K562 (cell line): ENCODE data around the gene RNF217. TPM values are rescaled to one million over a fixed set of nuclear protein-coding genes. Genes with fewer than 3 reads are reported as not detected.

Experiments used
- ATF6 ChIP-seq: sonication (generic); formaldehyde crosslinking; IDR thresholded peaks from 2 replicates; pipeline ENCODE4 v1.4.0; 2020; ENCODE audit warnings: mild to moderate bottlenecking, missing genetic modification reagents
- CHAMP1 ChIP-seq: fragments of 450-650 bp; IDR thresholded peaks from 2 replicates; pipeline ENCODE4 v1.6.1; 2016; ENCODE audit warnings: mild to moderate bottlenecking
- DACH1 ChIP-seq: fragments of 450-650 bp; IDR thresholded peaks from 2 replicates; pipeline ENCODE4 v1.6.1; 2018; ENCODE audit not compliant: partially characterized antibody
- GATA2 ChIP-seq: sonication (generic); formaldehyde crosslinking; IDR thresholded peaks from 2 replicates; pipeline ENCODE4 v1.4.0; 2020; ENCODE audit warnings: mild to moderate bottlenecking, missing genetic modification reagents
- HMBOX1 ChIP-seq: sonication (generic); IDR thresholded peaks from 2 replicates; pipeline ENCODE4 v1.6.1; 2016
- MAFF ChIP-seq: IDR thresholded peaks from 2 replicates; pipeline ENCODE4 v1.6.1; 2012; ENCODE audit warnings: low read length, improper control_type of control experiment
- MNT ChIP-seq, 2 experiments: fragments of 450-650 bp; conservative IDR thresholded peaks; 2 replicates each; pipeline ENCODE4 v1.6.1; 2017; ENCODE audit warnings: mild to moderate bottlenecking in 2 of 2, moderate library complexity in 2 of 2
- MTA1 ChIP-seq: fragments of 450-650 bp; IDR thresholded peaks from 2 replicates; pipeline ENCODE4 v1.6.1; 2017; ENCODE audit warnings: borderline replicate concordance
- PHB2 ChIP-seq: fragments of 450-650 bp; IDR thresholded peaks from 2 replicates; pipeline ENCODE4 v1.6.1; 2017; ENCODE audit warnings: low read depth
- POLR2AphosphoS5 ChIP-seq: IDR thresholded peaks from 2 replicates; pipeline ENCODE4 v1.6.1; 2011; ENCODE audit warnings: mild to moderate bottlenecking, low read depth, low read length, moderate library complexity; ENCODE audit not compliant: control insufficient read depth, insufficient read depth
- RAD21 ChIP-seq, 2 experiments: fragments of 250-450 bp in 1 of 2; fragments of 450-650 bp in 1 of 2; sonication (Bioruptor Pico) in 1 of 2; formaldehyde crosslinking in 1 of 2; IDR thresholded peaks in 1 of 2; conservative IDR thresholded peaks in 1 of 2; 2 replicates each; pipeline versions ENCODE4 v1.4.0 to v1.8.0; 2020 to 2022; ENCODE audit warnings: mild to moderate bottlenecking in 2 of 2, moderate library complexity in 1 of 2
- RAD51 ChIP-seq: fragments of 450-650 bp; IDR thresholded peaks from 2 replicates; pipeline ENCODE4 v1.7.1; 2016; ENCODE audit warnings: low read depth, mild to moderate bottlenecking, borderline replicate concordance
- SMARCB1 ChIP-seq: IDR thresholded peaks from 2 replicates; pipeline ENCODE4 v1.6.1; 2011; ENCODE audit warnings: improper control_type of control experiment, low read depth; ENCODE audit not compliant: insufficient read length
- TRIM25 ChIP-seq: fragments of 450-650 bp; IDR thresholded peaks from 2 replicates; pipeline ENCODE4 v1.7.0; 2016; ENCODE audit warnings: borderline replicate concordance
- U2AF2 ChIP-seq: fragments of 200-400 bp; formaldehyde crosslinking; optimal IDR thresholded peaks from 2 replicates; pipeline ENCODE3; 2017; ENCODE audit warnings: low read depth, mild to moderate bottlenecking, low read length
- ZBTB2 ChIP-seq: fragments of 450-650 bp; IDR thresholded peaks from 2 replicates; pipeline ENCODE4 v1.6.1; 2016; ENCODE audit warnings: antibody characterized with exemption
- ZKSCAN8 ChIP-seq: fragments of 200-800 bp; sonication (Bioruptor generic); IDR thresholded peaks from 2 replicates; pipeline ENCODE4 v1.6.1; 2016; ENCODE audit warnings: missing genetic modification characterization, missing compliant biosample characterization
- polyA plus RNA-seq, 8 experiments: library from polyadenylated mRNA; depleted of rRNA in 4 of 8; stranded (reverse) in 5 of 8; unstranded in 3 of 8; fragments of >200 nt; fragmentation: Nextera tagmentation in 2 of 8; fragmentation: Illumina TruSeq in 1 of 8; extraction: Ambion mirVana in 2 of 8; extraction: Trizol in 1 of 8; gene quantifications; 2 replicates each; pipeline versions ENCODE4 v1.2.1 to v1.2.3, GENCODE V29; 2011 to 2014; ENCODE audit warnings: inconsistent platforms in 1 of 8, missing spikeins in 1 of 8
- total RNA-seq, 7 experiments: library from RNA; depleted of rRNA in 6 of 7; stranded (reverse); fragments of >200 nt in 6 of 7; fragmentation: Illumina TruSeq in 2 of 7; extraction: Trizol in 2 of 7; gene quantifications; 2 replicates each; pipeline versions ENCODE4 v1.2.1 to v1.2.3, GENCODE V29; 2011 to 2021; ENCODE audit warnings: low replicate concordance in 1 of 7

Gene RNF217
- total and polyA plus RNA-seq, 9 of the 15 experiments (the other 6 are each of a cell fraction or from before 2014, with no cell fraction given) = 2.9 to 25.6 (median 12.0) TPM

GRCh38 chr6:125004198-125004597, 42.0 kb downstream of the RNF217 start (continued):
- TF ChIP-seq ZBTB2 (0 out of 2 replicates have a peak, but pooled peaks have one; percentile 45), SMARCB1 (no peak), MTA1 (peak; percentile 62; the same call in 1 of the 2 replicates), ZKSCAN8 (CRISPR knock-in tag) (no peak), POLR2AphosphoS5 (peak; percentile 80), ATF6 (no peak), MAFF (no peak), DACH1 (peak; percentile 7), U2AF2 (no peak), MNT (conservative IDR thresholded peaks at IDR 0.05) (peak in 1 of 2 experiments; percentile 44; a peak in 1 of 4 replicates), RAD21 (CRISPR knock-in tag; conservative IDR thresholded peaks at IDR 0.05 in 1 of 2, IDR thresholded peaks at IDR 0.05 in 1 of 2) (peak in 1 of 2 experiments; percentile 6; a peak in 1 of 4 replicates), GATA2 (peak; percentile 86), TRIM25 (no peak), HMBOX1 (0 out of 2 replicates have a peak, but pooled peaks have one; percentile 49), CHAMP1 (peak; percentile 84), RAD51 (0 out of 2 replicates have a peak, but pooled peaks have one; percentile 22), PHB2 (peak; percentile 68)
